Pons (tissue), 1 donor: ENCODE results near the gene TPGS2.
"Not testable (repeated sequence)": the region's sequence is repeated elsewhere in the genome, so short reads cannot be mapped to it uniquely, and the experiment has no call there.

Source experiments
- DNase-seq: peaks from one replicate; pipeline ENCODE4 v3.0.0-alpha.2; 2016; ENCODE audit warnings: low spot score

Gene TPGS2

GRCh38 chr18:36775396-36775795 lies 53.4 kb downstream of the TPGS2 start:
- no peak for DNase-seq

- no peak for DNase-seq
These were observed 56.5 kb downstream of the TPGS2 start for GRCh38 chr18:36772241-36772723.

DNA sequence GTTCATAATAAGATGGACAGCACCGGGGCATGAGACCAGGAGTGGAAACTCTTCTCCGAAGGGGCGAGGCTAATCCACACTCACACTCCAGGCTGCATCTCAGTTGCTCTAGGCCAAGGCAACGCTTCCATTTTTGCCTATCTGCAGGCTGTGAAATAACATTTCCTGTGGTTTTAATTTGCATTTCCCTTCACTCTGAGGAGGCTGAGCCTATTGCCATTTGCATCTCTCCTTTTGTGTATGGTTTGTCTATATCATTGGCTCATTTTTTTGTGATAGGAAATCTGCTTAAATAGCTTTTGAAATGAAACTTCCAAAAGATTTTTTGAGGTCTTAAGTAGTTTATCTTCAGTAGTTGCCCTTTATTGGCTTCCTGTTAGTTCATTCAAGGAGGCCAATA lies 57.6 kb downstream of the TPGS2 start:
- no peak for DNase-seq

GRCh38 chr18:36770315-36770946 lies 58.4 kb downstream of the TPGS2 start:
- DNase-seq = no peak

- DNase-seq = no peak
These were observed 59.0 kb downstream of the TPGS2 start for GRCh38 chr18:36769611-36770314.

DNA sequence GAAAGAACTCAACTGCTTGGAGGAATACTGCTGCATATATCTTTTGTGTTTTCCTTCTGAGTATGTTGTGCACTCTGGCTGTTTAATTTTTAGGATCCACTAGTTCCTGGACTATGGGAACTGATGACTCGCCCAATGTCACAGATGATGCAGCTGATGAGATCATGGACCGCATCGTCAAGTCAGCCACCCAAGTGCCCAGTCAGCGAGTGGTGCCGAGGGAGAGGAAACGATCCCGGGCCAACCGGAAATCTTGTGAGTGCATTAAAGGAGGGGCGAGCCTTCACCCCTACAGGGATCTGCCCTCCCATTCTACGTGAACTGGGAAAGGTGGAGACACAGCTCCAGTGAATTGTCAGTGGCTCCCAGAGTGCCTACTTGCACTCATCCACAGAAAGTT lies 59.6 kb downstream of the TPGS2 start:
- no peak for DNase-seq

- DNase-seq = no peak
These were observed 62.0 kb downstream of the TPGS2 start for GRCh38 chr18:36766836-36767235.

DNA sequence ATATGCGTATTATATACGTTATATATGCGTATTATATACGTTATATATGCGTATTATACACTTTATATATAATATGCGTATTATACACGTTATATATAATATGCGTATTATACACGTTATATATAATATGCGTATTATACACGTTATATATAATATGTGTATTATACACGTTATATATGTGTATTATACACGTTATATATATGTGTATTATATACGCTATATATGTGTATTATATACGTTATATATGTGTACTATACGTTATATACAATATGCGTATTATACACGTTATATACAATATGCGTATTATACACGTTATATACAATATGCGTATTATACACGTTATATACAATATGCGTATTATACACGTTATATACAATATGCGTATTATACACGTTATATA lies 65.8 kb downstream of the TPGS2 start:
- not testable (repeated sequence) for DNase-seq

DNA sequence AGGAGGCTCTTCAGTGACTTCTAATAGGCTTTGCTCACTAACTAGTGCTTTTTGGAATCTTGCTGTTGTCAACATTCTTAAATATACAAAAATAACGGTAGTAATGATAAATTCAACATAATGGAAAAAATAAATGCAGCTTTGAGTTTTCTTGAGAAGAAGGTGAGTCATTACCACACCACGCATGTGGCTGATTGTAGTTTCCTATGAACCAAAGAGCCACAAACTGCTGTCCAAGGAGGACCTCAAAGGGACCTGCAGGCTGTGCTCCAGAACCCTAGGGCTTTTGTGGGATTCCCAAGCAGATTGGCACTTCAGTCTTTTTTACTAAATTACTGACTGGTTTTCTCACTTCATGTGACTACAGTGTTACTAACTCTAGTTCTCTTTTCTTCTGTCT lies 66.7 kb downstream of the TPGS2 start:
- no peak for DNase-seq

DNA sequence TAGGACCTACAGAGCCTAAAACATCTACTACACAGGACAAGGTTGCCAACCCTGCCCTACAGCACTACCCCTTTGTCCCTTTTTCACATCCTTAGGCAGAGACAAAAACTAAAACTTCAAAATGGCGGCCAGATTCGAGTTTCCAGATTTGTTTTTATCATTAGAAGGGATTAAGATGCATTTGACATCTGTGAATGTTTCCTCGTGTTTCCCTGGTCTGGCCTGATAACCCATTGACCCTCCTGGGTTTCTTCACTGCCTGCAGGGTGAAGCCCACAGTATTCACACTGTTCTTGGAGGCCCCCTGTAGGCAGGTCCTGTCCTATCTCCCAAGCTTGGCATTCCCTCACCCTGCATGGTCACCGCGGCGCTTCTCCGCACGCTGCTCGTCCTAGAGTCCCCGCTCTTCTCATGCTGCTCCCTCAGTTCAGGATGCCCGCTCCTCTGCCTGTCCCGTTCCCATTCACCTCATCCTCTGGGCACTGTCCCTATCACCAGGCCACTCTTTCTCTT lies 67.6 kb downstream of the TPGS2 start:
- no peak for DNase-seq

GRCh38 chr18:36760598-36760997 lies 68.2 kb downstream of the TPGS2 start:
- no peak for DNase-seq

DNA sequence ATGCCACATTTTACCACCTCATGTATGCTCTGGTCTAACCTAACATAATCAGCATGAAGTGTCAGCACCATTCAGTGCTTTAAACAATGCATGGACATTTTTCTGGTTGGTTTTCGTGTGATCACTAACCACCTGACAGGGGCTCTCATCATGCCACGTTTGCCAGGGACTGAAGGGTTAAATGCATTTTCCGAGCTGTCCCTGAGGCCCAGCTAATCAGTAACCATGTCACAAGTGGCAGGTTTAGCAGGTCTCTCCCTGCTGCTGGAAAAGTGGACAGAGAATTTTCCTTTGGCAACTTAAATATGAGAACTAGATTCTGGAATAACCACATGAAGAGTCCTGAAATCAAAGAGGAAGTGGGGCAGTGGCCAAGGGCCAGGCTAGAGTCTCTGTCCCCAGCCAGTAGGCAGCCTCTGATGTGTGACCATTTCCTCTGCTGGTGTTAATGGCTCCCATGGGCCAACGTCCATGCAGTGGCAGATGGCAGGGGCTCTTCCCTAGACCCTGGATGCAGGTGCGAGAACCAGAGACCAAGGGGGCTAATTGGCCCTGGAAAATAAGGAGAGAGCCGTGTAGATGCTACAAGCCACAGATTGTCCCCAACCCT lies 69.5 kb downstream of the TPGS2 start:
- no peak for DNase-seq

DNA sequence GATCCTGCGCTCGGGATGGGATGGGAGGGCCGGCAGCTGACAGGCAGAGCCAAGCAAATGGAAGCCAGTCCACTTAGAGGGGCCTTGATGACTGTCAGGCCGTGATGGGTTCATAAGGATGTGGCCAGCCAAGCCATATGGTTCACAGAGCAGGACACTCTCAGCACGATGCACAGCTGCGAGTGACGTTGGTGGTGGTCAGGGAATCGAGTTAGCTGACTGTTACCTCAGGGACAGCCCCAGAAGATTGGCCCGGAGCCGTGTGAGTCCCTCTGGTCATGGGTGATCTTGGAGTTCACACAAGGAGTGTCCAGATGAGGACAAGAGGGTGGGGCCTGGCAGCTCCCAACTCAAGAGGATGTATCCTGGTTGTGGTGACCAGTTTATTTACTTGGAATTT lies 70.2 kb downstream of the TPGS2 start:
- no peak for DNase-seq

- DNase-seq = no peak
These were observed 70.8 kb downstream of the TPGS2 start for GRCh38 chr18:36757991-36758390.

DNA sequence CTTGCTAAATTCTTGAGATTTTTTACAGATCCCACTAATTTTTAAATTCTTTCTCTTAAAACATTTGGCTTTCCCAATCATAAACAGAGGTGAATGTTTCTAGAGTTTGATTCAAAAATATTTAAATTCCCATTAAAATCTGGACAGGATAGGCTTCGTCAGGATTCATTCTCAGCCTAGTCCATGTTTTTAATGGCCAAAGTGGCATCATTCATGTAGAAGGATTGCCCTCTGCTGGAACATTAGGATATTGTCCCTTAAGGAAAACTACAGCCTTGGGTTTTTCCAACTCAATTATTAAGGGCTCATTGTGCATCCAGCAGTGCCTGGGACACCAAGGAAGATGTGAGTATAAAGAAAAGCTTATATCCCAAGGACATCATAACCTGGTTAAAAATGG lies 71.7 kb downstream of the TPGS2 start:
- peak; percentile 89 for DNase-seq

- DNase-seq = no peak
These were observed 72.6 kb downstream of the TPGS2 start for GRCh38 chr18:36756242-36756641.

DNA sequence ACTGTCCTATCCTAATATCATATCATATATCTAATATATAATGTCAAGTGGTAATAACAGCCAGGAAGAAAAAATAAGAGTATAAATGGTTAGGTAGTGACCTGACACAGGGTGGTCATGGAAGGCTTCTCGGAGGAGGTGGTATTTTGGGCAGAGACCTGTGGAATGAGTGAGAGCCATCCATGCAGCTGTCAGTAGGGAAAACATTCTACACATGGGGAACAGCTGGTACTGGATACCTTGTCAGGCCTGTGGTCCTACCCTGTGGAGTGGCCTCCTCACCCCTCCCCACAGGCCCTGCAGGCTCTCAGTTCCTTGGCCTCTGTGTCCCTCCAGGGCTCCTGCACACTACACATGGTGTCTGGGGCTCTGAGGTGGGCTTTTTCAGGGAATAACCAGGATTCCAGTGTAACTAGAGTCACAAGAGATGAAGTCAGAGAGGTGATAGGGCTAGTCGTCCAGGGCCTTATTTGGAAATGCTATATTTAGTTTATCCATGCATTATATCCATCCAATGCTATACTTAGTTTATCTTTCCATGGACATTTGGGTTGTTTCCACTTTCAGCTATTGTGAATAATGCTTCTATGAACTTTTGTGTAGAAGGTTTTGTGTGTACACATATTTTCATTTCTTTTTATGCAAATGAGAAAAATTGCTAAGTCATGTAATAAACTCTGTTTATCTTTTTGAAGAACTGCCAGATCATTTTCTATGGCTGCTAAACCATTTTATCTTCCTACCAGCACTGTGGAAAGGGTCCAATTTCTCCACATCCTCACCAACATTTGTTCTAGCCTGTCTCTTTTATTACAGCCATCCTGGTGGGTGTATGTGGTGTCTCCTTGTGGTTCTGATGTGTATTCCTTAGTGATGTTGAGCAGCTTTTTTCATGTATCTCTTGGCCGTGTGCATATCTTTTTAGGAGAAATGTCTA lies 75.6 kb downstream of the TPGS2 start:
- DNase-seq = no peak

DNA sequence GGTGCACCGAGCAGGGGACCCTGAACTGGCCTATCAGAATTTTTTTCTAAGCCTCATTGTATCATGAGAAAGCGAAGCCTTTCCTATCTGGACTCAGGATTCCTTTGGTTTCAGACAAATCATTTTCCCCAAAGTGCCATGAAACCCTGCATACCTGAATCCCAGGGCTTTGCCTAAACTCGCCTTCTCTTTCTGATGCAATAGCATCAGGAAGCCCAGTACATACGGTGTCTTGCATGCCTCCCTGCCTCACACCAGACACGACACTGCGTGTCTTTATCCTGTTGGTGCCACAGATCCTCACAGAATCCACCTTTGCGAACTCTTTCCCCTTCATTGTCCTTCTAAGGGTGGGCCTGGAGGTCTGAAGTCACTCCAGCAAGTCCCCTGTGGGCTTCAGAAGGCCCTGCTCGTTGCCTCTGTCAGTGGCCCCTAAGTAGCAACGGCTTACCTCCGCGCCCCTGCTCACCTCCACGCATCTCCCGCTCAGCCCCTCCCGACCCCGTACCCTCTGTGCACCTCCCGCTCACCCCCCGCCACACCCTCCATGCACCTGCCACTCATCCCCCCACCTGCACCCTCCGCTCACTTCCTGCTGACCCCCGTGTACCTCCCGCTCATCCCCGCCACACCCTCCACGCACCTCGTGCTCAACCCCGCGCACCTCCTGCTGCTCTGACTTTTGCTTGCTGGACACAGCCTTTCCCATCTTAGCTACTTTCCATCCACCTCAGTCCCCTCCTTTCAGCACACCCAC lies 83.4 kb downstream of the TPGS2 start:
- no peak for DNase-seq

DNA sequence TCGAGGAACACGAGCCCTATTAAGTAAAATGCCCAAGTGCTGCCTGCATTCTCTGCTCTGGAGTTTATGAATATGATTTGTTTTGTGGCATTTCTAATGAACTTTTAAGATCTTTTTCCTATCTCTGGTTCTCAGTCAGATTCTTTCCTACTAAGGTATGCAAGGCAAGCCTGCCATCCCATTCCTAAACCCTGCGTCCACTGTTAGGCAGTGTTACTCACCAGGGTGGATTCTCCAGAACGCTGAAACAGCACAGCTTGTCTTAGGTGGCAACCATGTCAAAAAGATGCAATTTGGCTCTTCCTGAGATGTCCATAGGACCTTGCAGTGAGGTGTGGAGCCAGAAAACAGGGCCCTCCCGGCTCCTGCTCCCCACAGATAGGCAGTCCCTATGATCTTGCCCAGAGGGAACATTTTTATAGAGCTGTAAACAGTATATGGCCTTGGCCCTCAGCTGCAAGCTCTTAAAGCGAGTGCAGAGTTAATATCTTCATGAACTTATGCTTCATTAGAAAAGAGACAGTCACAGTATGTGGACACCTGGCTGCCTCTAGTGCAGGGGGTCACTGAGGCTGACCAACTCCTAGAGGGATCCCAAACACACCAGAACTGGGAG lies 84.4 kb downstream of the TPGS2 start:
- no peak for DNase-seq
